B cell (primary cell): Measurements from ENCODE around the gene PLA2G4D. TPM values are rescaled to one million over a fixed set of nuclear protein-coding genes. Genes with fewer than 3 reads are reported as not detected.

ENCODE experiments used
- ATAC-seq: fragments of 200-7000 bp; cut with Tn5 transposase; one replicate; pipeline ENCODE4 v1.10.0; 2021; ENCODE audit warnings: low read depth, mild to moderate bottlenecking, moderate number of reproducible peaks, moderate library complexity
- CTCF ChIA-PET: fragments of 350-600 bp; sonication (Branson Sonifier 250); formaldehyde crosslinking; loops from one replicate; lab custom pipeline; 2021; ENCODE audit warnings: antibody characterized with exemption, inconsistent platforms; lab: Charles Lee
- POLR2A ChIA-PET: fragments of 350-600 bp; sonication (Branson Sonifier 250); formaldehyde crosslinking; loops from one replicate; lab custom pipeline; 2021; ENCODE audit warnings: antibody characterized with exemption; lab: Charles Lee
- DNase-seq: peaks from one replicate; pipeline ENCODE4 v3.0.0; 2013
- H2AFZ ChIP-seq: 2 replicates; pipeline ENCODE4 v1.6.1; 2012; ENCODE audit warnings: mild to moderate bottlenecking, low read depth, low read length; ENCODE audit not compliant: insufficient read depth, poor library complexity, severe bottlenecking
- H3K27ac ChIP-seq, 2 donors: 1 replicate in 1 of 2; 2 replicates in 1 of 2; pipeline ENCODE4 v1.5.1; 2012 to 2013; ENCODE audit warnings: low read length in 2 of 2, mild to moderate bottlenecking in 2 of 2, moderate library complexity in 1 of 2
- H3K27me3 ChIP-seq, 4 experiments: fragments of 200-600 bp in 1 of 4; sonication (generic) in 1 of 4; replicated peaks in 1 of 4; 1 replicate in 2 of 4; 2 replicates in 2 of 4; pipeline versions ENCODE4 v1.6.1 to v1.7.0; 2013 to 2016; ENCODE audit warnings: low read length in 3 of 4, mild to moderate bottlenecking in 2 of 4, mixed read lengths in 1 of 4, moderate library complexity in 1 of 4; ENCODE audit not compliant: insufficient read depth in 4 of 4, control insufficient read depth in 3 of 4; ENCODE audit errors: control extremely low read depth in 1 of 4
- H3K36me3 ChIP-seq, 2 experiments: replicated peaks in 1 of 2; 1 replicate in 1 of 2; 2 replicates in 1 of 2; pipeline versions ENCODE4 v1.6.1 to v1.7.1; 2013; ENCODE audit warnings: low read length in 1 of 2; ENCODE audit not compliant: insufficient read depth in 2 of 2, control insufficient read depth in 1 of 2; ENCODE audit errors: control extremely low read depth in 1 of 2, extremely low read depth in 1 of 2
- H3K4me1 ChIP-seq, 2 donors: fragments of 200-600 bp in 1 of 2; sonication (generic) in 1 of 2; 1 replicate in 1 of 2; 2 replicates in 1 of 2; pipeline versions ENCODE4 v1.5.1 to v1.6.1; 2013 to 2017; ENCODE audit warnings: low read length in 2 of 2; ENCODE audit not compliant: control insufficient read depth in 2 of 2, insufficient read depth in 2 of 2
- H3K4me2 ChIP-seq: replicated peaks from 2 replicates; pipeline ENCODE3; 2012; ENCODE audit warnings: mild to moderate bottlenecking, low read depth, low read length; ENCODE audit not compliant: poor library complexity, severe bottlenecking
- H3K4me3 ChIP-seq, 5 experiments: fragments of 200-600 bp in 1 of 5; sonication (generic) in 1 of 5; 1 replicate in 3 of 5; 2 replicates in 2 of 5; pipeline versions ENCODE4 v1.5.1 to v1.7.0; 2011 to 2016; ENCODE audit warnings: low read length in 4 of 5, mild to moderate bottlenecking in 4 of 5, low read depth in 2 of 5, control low read depth in 1 of 5, moderate library complexity in 1 of 5; ENCODE audit not compliant: insufficient read depth in 1 of 5; ENCODE audit errors: control extremely low read depth in 1 of 5, extremely low read depth in 1 of 5
- H3K79me2 ChIP-seq: fragments of 200-600 bp; sonication (generic); one replicate; pipeline ENCODE4 v1.6.0; 2016; ENCODE audit warnings: low read length; ENCODE audit not compliant: control insufficient read depth, insufficient read depth
- H3K9ac ChIP-seq: fragments of 200-600 bp; sonication (generic); 2 replicates; pipeline ENCODE4 v1.6.1; 2017; ENCODE audit warnings: mild to moderate bottlenecking, low read length, moderate library complexity
- H3K9me3 ChIP-seq, 3 donors: one replicate each; pipeline versions ENCODE4 v1.6.1 to v1.7.1; 2013; ENCODE audit warnings: low read length in 2 of 3; ENCODE audit not compliant: control insufficient read depth in 2 of 3, insufficient read depth in 1 of 3; ENCODE audit errors: control extremely low read depth in 1 of 3
- H4K20me1 ChIP-seq: 2 replicates; pipeline ENCODE4 v1.6.0; 2012; ENCODE audit warnings: mild to moderate bottlenecking, low read length; ENCODE audit not compliant: insufficient read depth, control insufficient read depth, poor library complexity, severe bottlenecking
- H3K27ac Mint-ChIP-seq: one replicate; pipeline ENCODE4 v1.8.0; 2021; ENCODE audit warnings: mixed read lengths
- H3K27me3 Mint-ChIP-seq: one replicate; pipeline ENCODE4 v1.8.0; 2021; ENCODE audit warnings: mixed read lengths
- H3K4me1 Mint-ChIP-seq: one replicate; pipeline ENCODE4 v1.8.0; 2021; ENCODE audit warnings: mixed read lengths
- H3K4me3 Mint-ChIP-seq: one replicate; pipeline ENCODE4 v1.8.0; 2021; ENCODE audit warnings: mixed read lengths
- H3K9me3 Mint-ChIP-seq: one replicate; pipeline ENCODE4 v1.8.0; 2022; ENCODE audit warnings: mixed read lengths; ENCODE audit not compliant: insufficient read depth
- CTCF ChIP-seq: fragments of 200-600 bp; IDR thresholded peaks from one replicate; pipeline ENCODE4 v1.8.0; 2022; ENCODE audit warnings: antibody characterized with exemption, mild to moderate bottlenecking
- EZH2 ChIP-seq: IDR thresholded peaks from 2 replicates; pipeline ENCODE4 v1.6.1; 2012; ENCODE audit warnings: borderline replicate concordance, low read depth, mild to moderate bottlenecking, moderate library complexity, low read length; ENCODE audit not compliant: insufficient read depth, poor library complexity, severe bottlenecking
- WGBS: methylation state at CpG from one replicate; pipeline ENCODE4 v1.1.5; 2013; ENCODE audit warnings: missing lambda C conversion rate; ENCODE audit not compliant: insufficient coverage; 5-methylcytosine and 5-hydroxymethylcytosine counted together
- intact Hi-C: fragments of 100-400 bp; cut with micrococcal nuclease; formaldehyde crosslinking; loops from one replicate; pipeline ENCODE4 v1.10.0; 2022
- polyA plus RNA-seq: library from polyadenylated mRNA; depleted of rRNA; stranded (reverse); fragments of >200 nt; gene quantifications from 2 replicates; pipeline ENCODE4 v1.2.3, GENCODE V29; 2012
- total RNA-seq, 2 donors: library from RNA; stranded (reverse); fragments of 120-200 nt in 1 of 2; gene quantifications; 1 replicate in 1 of 2; 2 replicates in 1 of 2; pipeline versions ENCODE4 v1.2.3 to v1.2.4, GENCODE V29; 2013 to 2022

The PLA2G4D gene
- total and polyA plus RNA-seq, 2 donors (not counting 1 experiment from before 2014, with no cell fraction given), result not detected

GRCh38 chr15:42082141-42082540 lies 12.2 kb downstream of the PLA2G4D start:
- CTCF ChIA-PET, result interaction anchor here (3.6 to 9.7 kb wide), 3 partner anchors 9 to 95 kb away, joined by 22 to 113 read pairs (median 24); no protein-coding TSS in a partner anchor
- TF ChIP-seq CTCF (no peak), EZH2 (no peak)
- POLR2A ChIA-PET, result no interaction called here

GRCh38 chr15:42080919-42081830 lies 13.2 kb downstream of the PLA2G4D start:
- no peak overlapping the region for H3K9ac ChIP-seq
- H3K4me3 ChIP-seq, result no peak overlapping the region
- intact Hi-C loops, result no loop called here
- Mint-ChIP-seq H3K27me3 (peaks cover 14% of the 10 kb centered on the region), H3K4me1 (peaks cover 4% of the 10 kb centered on the region), H3K9me3 (no peaks in the 10 kb centered on the region), H3K4me3 (no peak overlapping the region), H3K27ac (no peak overlapping the region)
- 78% methylated on average over 11 of the region's 11 CpGs for whole genome bisulfite sequencing
- TF ChIP-seq CTCF (no peak), EZH2 (no peak)
- H4K20me1 ChIP-seq, result no peaks in the 10 kb centered on the region
- DNase-seq (peak; percentile 4), ATAC-seq (no peak)
- peaks cover 0 to 7% of the 10 kb centered on the region in 2 donors for H3K4me1 ChIP-seq
- no peak overlapping the region for H2AFZ ChIP-seq
- ChIA-PET POLR2A (no interaction called here), CTCF (interaction anchor here (0.6 to 9.7 kb wide), 4 partner anchors 20 to 1727 kb away, joined by 3 to 113 read pairs (median 14); no protein-coding TSS in a partner anchor)
- H3K9me3 ChIP-seq, result no peaks in the 10 kb centered on the region
- no peak overlapping the region for H3K4me2 ChIP-seq
- no peaks in the 10 kb centered on the region for H3K36me3 ChIP-seq
- H3K79me2 ChIP-seq, result no peaks in the 10 kb centered on the region
- H3K27ac ChIP-seq, result no peak overlapping the region
- peaks cover 0 to 15% (median 2%) of the 10 kb centered on the region in 4 experiments for H3K27me3 ChIP-seq

More at GRCh38 chr15:42082141-42082540, 12.2 kb downstream of the PLA2G4D start:
- no peak overlapping the region for H3K4me2 ChIP-seq
- no peaks in the 10 kb centered on the region for H3K9me3 ChIP-seq
- Mint-ChIP-seq H3K4me1 (peaks cover 4% of the 10 kb centered on the region), H3K27ac (no peak overlapping the region), H3K27me3 (peaks cover 17% of the 10 kb centered on the region), H3K4me3 (no peak overlapping the region), H3K9me3 (no peaks in the 10 kb centered on the region)
- peaks cover 0 to 15% (median 2%) of the 10 kb centered on the region in 4 experiments for H3K27me3 ChIP-seq
- H3K79me2 ChIP-seq, result no peaks in the 10 kb centered on the region
- H3K27ac ChIP-seq, result no peak overlapping the region
- H3K4me3 ChIP-seq, result no peak overlapping the region
- ATAC-seq, result no peak
- no peak overlapping the region for H3K9ac ChIP-seq
- H3K36me3 ChIP-seq, result no peaks in the 10 kb centered on the region
- peaks cover 0 to 7% of the 10 kb centered on the region in 2 donors for H3K4me1 ChIP-seq
- 88% methylated on average over 1 of the region's 1 CpG for WGBS
- no peak for DNase-seq
- no peaks in the 10 kb centered on the region for H4K20me1 ChIP-seq
- intact Hi-C loops, result no loop called here
- H2AFZ ChIP-seq, result no peak overlapping the region
